K562 (cell line): ENCODE results near the gene PWWP2A. TPM values are rescaled to one million over a fixed set of nuclear protein-coding genes. Genes with fewer than 3 reads are reported as not detected.

ENCODE experiments used
- ATAC-seq: fragments of 200-7000 bp; cut with Tn5 transposase; 3 replicates; pipeline ENCODE4 v1.9.1; 2020; ENCODE audit warnings: moderate library complexity
- BruUV-seq: library from RNA; stranded (reverse); fragments of 400-500 nt; replicated peaks from 2 replicates; lab custom pipeline; 2021; lab: Mats Ljungman, UMichigan
- CTCF ChIA-PET: fragments of 300-600 bp; formaldehyde crosslinking; extraction: SDS; loops from one replicate; lab custom pipeline; 2021; ENCODE audit warnings: low intra/inter-chr PET ratio; lab: Yijun Ruan, JAX
- POLR2A ChIA-PET: fragments of 300-600, 350-650 bp; sonication (Branson Sonifier 250); formaldehyde crosslinking; extraction: SDS; loops from one replicate; lab custom pipeline; 2021; ENCODE audit warnings: antibody characterized with exemption, inconsistent platforms; lab: Yijun Ruan, JAX
- DNase-seq, 4 experiments: peaks; one replicate each; pipeline versions ENCODE4 v3.0.0 to v3.0.0-alpha.2; 2011 to 2018; ENCODE audit warnings: low spot score in 3 of 4, mixed read lengths in 3 of 4; ENCODE audit errors: extremely low read depth in 1 of 4
- FAIRE-seq: peaks from 2 replicates; lab custom pipeline; 2011; peaks lifted over from hg19 to GRCh38; lab: Jason Lieb, UNC
- H2AFZ ChIP-seq: 2 replicates; pipeline ENCODE4 v1.6.0; 2011; ENCODE audit warnings: low read depth, low read length, control low read depth, inconsistent platforms
- H3K27ac ChIP-seq: fragments of 200-600 bp; 3 replicates; pipeline ENCODE4 v1.8.0; 2011; ENCODE audit warnings: low read depth, mild to moderate bottlenecking, control low read depth, inconsistent platforms, low read length, moderate library complexity, mixed read lengths; ENCODE audit errors: extremely low read depth
- H3K27me3 ChIP-seq, 2 experiments: fragments of 300-600 bp in 1 of 2; 2 replicates in 1 of 2; 3 replicates in 1 of 2; pipeline versions ENCODE4 v1.6.0 to v1.8.0; 2011; ENCODE audit warnings: inconsistent platforms in 2 of 2, low read length in 2 of 2, mild to moderate bottlenecking in 1 of 2, mixed read lengths in 1 of 2, moderate library complexity in 1 of 2; ENCODE audit not compliant: control insufficient read depth in 2 of 2, insufficient read depth in 2 of 2
- H3K36me3 ChIP-seq: fragments of 300-600 bp; 3 replicates; pipeline ENCODE4 v1.8.0; 2011; ENCODE audit warnings: mild to moderate bottlenecking, low read length, inconsistent platforms; ENCODE audit not compliant: control insufficient read depth, insufficient read depth
- H3K4me1 ChIP-seq, 2 experiments: fragments of 200-600 bp in 1 of 2; replicated peaks in 1 of 2; 2 replicates in 1 of 2; 3 replicates in 1 of 2; pipeline versions ENCODE4 v1.5.1 to v1.8.0; 2011; ENCODE audit warnings: inconsistent platforms in 2 of 2, low read length in 2 of 2, mild to moderate bottlenecking in 1 of 2, mixed read lengths in 1 of 2, moderate library complexity in 1 of 2; ENCODE audit not compliant: control insufficient read depth in 2 of 2, insufficient read depth in 2 of 2
- H3K4me2 ChIP-seq: 2 replicates; pipeline ENCODE4 v1.6.1; 2011; ENCODE audit warnings: low read length, control low read depth, inconsistent platforms, mixed read lengths; ENCODE audit not compliant: insufficient read depth
- H3K4me3 ChIP-seq: fragments of 200-600 bp; sonication (generic), shearing (Covaris generic); 2 replicates; pipeline ENCODE4 v1.5.1; 2016; ENCODE audit warnings: control low read depth, inconsistent platforms
- H3K79me2 ChIP-seq: fragments of 200-600 bp; 3 replicates; pipeline ENCODE4 v1.8.0; 2011; ENCODE audit warnings: low read length, inconsistent platforms; ENCODE audit not compliant: control insufficient read depth, insufficient read depth
- H3K9ac ChIP-seq, 2 experiments: 2 replicates each; pipeline versions ENCODE4 v1.6.0 to v1.6.1; 2011; ENCODE audit warnings: low read depth in 2 of 2, low read length in 2 of 2, control low read depth in 1 of 2, inconsistent platforms in 1 of 2, mild to moderate bottlenecking in 1 of 2, mixed read lengths in 1 of 2; ENCODE audit not compliant: insufficient read depth in 1 of 2
- H3K9me1 ChIP-seq: one replicate; pipeline ENCODE4 v1.6.0; 2011; ENCODE audit warnings: inconsistent platforms, mild to moderate bottlenecking, low read length, moderate library complexity; ENCODE audit not compliant: control insufficient read depth, insufficient read depth
- H3K9me3 ChIP-seq: replicated peaks from 2 replicates; pipeline ENCODE4 v1.5.1; 2011; ENCODE audit warnings: low read depth, low read length, inconsistent platforms; ENCODE audit not compliant: control insufficient read depth, insufficient read depth
- H4K20me1 ChIP-seq: replicated peaks from 2 replicates; pipeline ENCODE4 v1.6.1; 2011; ENCODE audit warnings: low read length, inconsistent platforms, mixed read lengths; ENCODE audit not compliant: control insufficient read depth, insufficient read depth
- C11orf30 ChIP-seq: fragments of 450-650 bp; IDR thresholded peaks from 2 replicates; pipeline ENCODE4 v1.6.1; 2016; ENCODE audit warnings: low read depth, mild to moderate bottlenecking
- ESRRA ChIP-seq: fragments of 450-650 bp; IDR thresholded peaks from 2 replicates; pipeline ENCODE4 v1.6.1; 2014; ENCODE audit warnings: low read depth, mild to moderate bottlenecking, moderate library complexity, borderline replicate concordance
- JUND ChIP-seq, 2 experiments: IDR thresholded peaks; 2 replicates in 1 of 2; 3 replicates in 1 of 2; pipeline ENCODE4 v1.6.1; 2011; ENCODE audit warnings: borderline replicate concordance in 2 of 2, low read depth in 2 of 2, low read length in 2 of 2, improper control_type of control experiment in 1 of 2, missing biosample characterization in 1 of 2, missing genetic modification characterization in 1 of 2, missing genetic modification reagents in 1 of 2
- RFX1 ChIP-seq: fragments of 450-650 bp; IDR thresholded peaks from 2 replicates; pipeline ENCODE4 v1.6.1; 2016; ENCODE audit warnings: mild to moderate bottlenecking, moderate library complexity
- WHSC1 ChIP-seq: IDR thresholded peaks from one replicate; pipeline ENCODE4 v1.6.1; 2012; ENCODE audit warnings: low read length, control low read depth, inconsistent platforms
- ZEB2 ChIP-seq: fragments of 450-650 bp; IDR thresholded peaks from 2 replicates; pipeline ENCODE4 v1.6.1; 2016
- ZNF316 ChIP-seq: fragments of 450-650 bp; IDR thresholded peaks from 2 replicates; pipeline ENCODE4 v1.6.1; 2016
- ZNF551 ChIP-seq: fragments of 250-450 bp; sonication (Bioruptor Pico); IDR thresholded peaks from 2 replicates; pipeline ENCODE4 v1.5.0; 2021; ENCODE audit warnings: mild to moderate bottlenecking, moderate library complexity
- WGBS: fragments of 100-300 bp; shearing (Covaris generic); methylation state at CpG from one replicate; pipeline ENCODE4 v1.1.6; 2016; ENCODE audit warnings: low coverage, mixed read lengths; ENCODE audit not compliant: insufficient coverage; ENCODE audit errors: missing lambda C conversion rate; 5-methylcytosine and 5-hydroxymethylcytosine counted together
- in situ Hi-C: fragments of 300-500 bp; cut with MboI; formaldehyde crosslinking; loops from 4 replicates; pipeline ENCODE4 v1.15.0; 2018; ENCODE audit warnings: inconsistent platforms, mixed read lengths
- intact Hi-C: fragments of 100-400 bp; cut with micrococcal nuclease; formaldehyde crosslinking; loops from 2 replicates; pipeline ENCODE4 v1.14.2; 2022
- polyA plus RNA-seq, 8 experiments: library from polyadenylated mRNA; depleted of rRNA in 4 of 8; stranded (reverse) in 5 of 8; unstranded in 3 of 8; fragments of >200 nt; fragmentation: Nextera tagmentation in 2 of 8; fragmentation: Illumina TruSeq in 1 of 8; extraction: Ambion mirVana in 2 of 8; extraction: Trizol in 1 of 8; gene quantifications; 2 replicates each; pipeline versions ENCODE4 v1.2.1 to v1.2.3, GENCODE V29; 2011 to 2014; ENCODE audit warnings: inconsistent platforms in 1 of 8, missing spikeins in 1 of 8
- total RNA-seq, 7 experiments: library from RNA; depleted of rRNA in 6 of 7; stranded (reverse); fragments of >200 nt in 6 of 7; fragmentation: Illumina TruSeq in 2 of 7; extraction: Trizol in 2 of 7; gene quantifications; 2 replicates each; pipeline versions ENCODE4 v1.2.1 to v1.2.3, GENCODE V29; 2011 to 2021; ENCODE audit warnings: low replicate concordance in 1 of 7
- TF ChIP-seq, protein P1 (sequence below), 2 experiments: fragments of 250-450 bp in 1 of 2; fragments of 450-650 bp in 1 of 2; sonication (Bioruptor Pico) in 1 of 2; IDR thresholded peaks; 2 replicates each; pipeline versions ENCODE4 v1.6.1 to v1.8.0; 2016 to 2021; ENCODE audit warnings: mild to moderate bottlenecking in 2 of 2, moderate library complexity in 2 of 2, missing compliant biosample characterization in 1 of 2, missing genetic modification characterization in 1 of 2
- TF ChIP-seq, protein P2 (sequence below): fragments of 450-650 bp; IDR thresholded peaks from 2 replicates; pipeline ENCODE4 v1.6.1; 2016; ENCODE audit warnings: missing biosample characterization, missing genetic modification characterization
- TF ChIP-seq, protein P3 (sequence below): sonication (generic); formaldehyde crosslinking; IDR thresholded peaks from 2 replicates; pipeline ENCODE4 v1.8.0; 2022; ENCODE audit warnings: mild to moderate bottlenecking, missing genetic modification reagents
- TF ChIP-seq, protein P4 (sequence below): sonication (generic); formaldehyde crosslinking; IDR thresholded peaks from 2 replicates; pipeline ENCODE4 v1.9.0; 2022; ENCODE audit warnings: mild to moderate bottlenecking, missing genetic modification reagents

PWWP2A gene
- total and polyA plus RNA-seq, 9 of the 15 experiments (the other 6 are each of a cell fraction or from before 2014, with no cell fraction given): 2.7 to 26.3 (median 14.6) TPM

DNA sequence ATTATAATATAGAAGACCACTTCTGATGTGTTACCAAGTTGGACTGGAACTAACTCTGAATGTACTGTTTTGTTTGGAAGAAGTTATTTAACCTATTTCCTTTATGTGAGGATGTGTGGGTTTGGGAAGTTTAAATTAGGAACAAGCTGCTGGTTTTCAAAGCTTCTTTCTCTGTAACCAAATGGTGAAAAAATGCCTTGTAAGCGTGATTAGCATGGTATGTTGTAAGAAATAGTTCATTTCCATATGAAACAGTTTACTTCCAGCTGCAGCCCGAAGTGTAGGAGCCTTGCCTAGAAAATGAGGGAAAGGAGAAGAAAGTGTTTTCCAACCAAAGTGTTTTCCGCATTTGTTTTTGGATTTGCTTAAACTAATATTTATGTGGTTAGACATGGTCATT is 74.3 kb downstream of the PWWP2A start:
- TF ChIP-seq C11orf30 (peak; percentile 33; the same call in 1 of the 2 replicates), ZNF316 (peak; percentile 49; the same call in 1 of the 2 replicates)
- TF ChIP-seq, protein P1, sequence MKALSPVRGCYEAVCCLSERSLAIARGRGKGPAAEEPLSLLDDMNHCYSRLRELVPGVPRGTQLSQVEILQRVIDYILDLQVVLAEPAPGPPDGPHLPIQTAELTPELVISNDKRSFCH (CRISPR knock-in tag; IDR thresholded peaks at IDR 0.05): no peak
- TF ChIP-seq, protein P1 (tag; IDR thresholded peaks at IDR 0.05): no peak
- no peaks in the 10 kb centered on the region for H3K9me3 ChIP-seq
- 83% methylated on average over 3 of the region's 3 CpGs for WGBS
- FAIRE-seq (no peak), DNase-seq (no peak), ATAC-seq (no peak)
- H3K36me3 ChIP-seq: peaks cover 39% of the 10 kb centered on the region
- in situ Hi-C loops: no loop called here
- no peaks in the 10 kb centered on the region for H3K4me1 ChIP-seq
- no peaks in the 10 kb centered on the region for H3K9me1 ChIP-seq
- no peaks in the 10 kb centered on the region for H4K20me1 ChIP-seq
- BruUV-seq: no TSS peak
- intact Hi-C loops: no loop called here
- no peak overlapping the region for H2AFZ ChIP-seq
- ChIA-PET POLR2A (no interaction called here), CTCF (no interaction called here)
- H3K4me3 ChIP-seq: no peak overlapping the region
- no peak overlapping the region for H3K4me2 ChIP-seq
- H3K79me2 ChIP-seq: no peaks in the 10 kb centered on the region
- H3K9ac ChIP-seq: no peak overlapping the region
- H3K27me3 ChIP-seq: no peaks in the 10 kb centered on the region
- H3K27ac ChIP-seq: no peak overlapping the region

DNA sequence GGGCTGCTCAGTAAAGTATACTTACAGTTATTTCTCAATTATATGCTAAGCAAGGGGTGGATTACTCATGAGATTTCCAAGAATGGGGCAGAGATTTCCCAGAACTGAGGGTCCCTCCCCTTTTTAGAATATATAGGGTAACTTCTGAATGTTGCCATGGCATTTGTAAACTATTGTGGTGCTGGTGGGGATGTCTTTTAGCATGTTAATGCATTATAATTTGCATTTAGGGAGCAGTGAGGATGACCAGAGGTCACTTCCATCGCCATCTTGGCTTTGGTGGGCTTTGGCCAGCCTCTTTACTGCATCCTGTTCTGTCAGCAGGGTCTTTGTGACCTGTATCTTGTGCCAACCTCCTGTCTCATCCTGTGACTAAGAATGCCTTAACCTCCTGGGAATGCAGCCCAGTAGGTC is 74.9 kb downstream of the PWWP2A start:
- no peaks in the 10 kb centered on the region for H3K9me1 ChIP-seq
- in situ Hi-C loops: no loop called here
- H3K9me3 ChIP-seq: no peaks in the 10 kb centered on the region
- no peak overlapping the region for H3K27ac ChIP-seq
- WGBS: 80% methylated on average over 1 of the region's 1 CpG
- intact Hi-C loops: no loop called here
- no peak overlapping the region for H3K4me3 ChIP-seq
- peak in 1 of 4 experiments; percentile 21 for DNase-seq
- H2AFZ ChIP-seq: no peak overlapping the region
- H3K4me2 ChIP-seq: no peak overlapping the region
- H3K27me3 ChIP-seq: no peaks in the 10 kb centered on the region
- H3K9ac ChIP-seq: no peak overlapping the region
- ChIA-PET POLR2A (no interaction called here), CTCF (no interaction called here)
- H4K20me1 ChIP-seq: no peaks in the 10 kb centered on the region
- no TSS peak for BruUV-seq
- no peaks in the 10 kb centered on the region for H3K79me2 ChIP-seq
- no peak for FAIRE-seq
- H3K36me3 ChIP-seq: peaks cover 39% of the 10 kb centered on the region
- no peaks in the 10 kb centered on the region for H3K4me1 ChIP-seq
- 0 out of 3 replicates have a peak, but pooled peaks have one; percentile 30 for ATAC-seq
- no peak for TF ChIP-seq WHSC1
- peak; percentile 49; the same call in 1 of the 2 replicates for TF ChIP-seq RFX1
- TF ChIP-seq, protein P2, sequence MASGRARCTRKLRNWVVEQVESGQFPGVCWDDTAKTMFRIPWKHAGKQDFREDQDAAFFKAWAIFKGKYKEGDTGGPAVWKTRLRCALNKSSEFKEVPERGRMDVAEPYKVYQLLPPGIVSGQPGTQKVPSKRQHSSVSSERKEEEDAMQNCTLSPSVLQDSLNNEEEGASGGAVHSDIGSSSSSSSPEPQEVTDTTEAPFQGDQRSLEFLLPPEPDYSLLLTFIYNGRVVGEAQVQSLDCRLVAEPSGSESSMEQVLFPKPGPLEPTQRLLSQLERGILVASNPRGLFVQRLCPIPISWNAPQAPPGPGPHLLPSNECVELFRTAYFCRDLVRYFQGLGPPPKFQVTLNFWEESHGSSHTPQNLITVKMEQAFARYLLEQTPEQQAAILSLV (tag): no peak
- TF ChIP-seq ESRRA: no peak
- TF ChIP-seq, protein P3, sequence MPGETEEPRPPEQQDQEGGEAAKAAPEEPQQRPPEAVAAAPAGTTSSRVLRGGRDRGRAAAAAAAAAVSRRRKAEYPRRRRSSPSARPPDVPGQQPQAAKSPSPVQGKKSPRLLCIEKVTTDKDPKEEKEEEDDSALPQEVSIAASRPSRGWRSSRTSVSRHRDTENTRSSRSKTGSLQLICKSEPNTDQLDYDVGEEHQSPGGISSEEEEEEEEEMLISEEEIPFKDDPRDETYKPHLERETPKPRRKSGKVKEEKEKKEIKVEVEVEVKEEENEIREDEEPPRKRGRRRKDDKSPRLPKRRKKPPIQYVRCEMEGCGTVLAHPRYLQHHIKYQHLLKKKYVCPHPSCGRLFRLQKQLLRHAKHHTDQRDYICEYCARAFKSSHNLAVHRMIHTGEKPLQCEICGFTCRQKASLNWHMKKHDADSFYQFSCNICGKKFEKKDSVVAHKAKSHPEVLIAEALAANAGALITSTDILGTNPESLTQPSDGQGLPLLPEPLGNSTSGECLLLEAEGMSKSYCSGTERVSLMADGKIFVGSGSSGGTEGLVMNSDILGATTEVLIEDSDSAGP (CRISPR knock-in tag): no peak
- no peak for TF ChIP-seq ZEB2
- 0 out of 2 replicates have a peak, but pooled peaks have one; percentile 8 for TF ChIP-seq JUND (IDR thresholded peaks at IDR 0.05; ENCODE audit: borderline replicate concordance, low read depth, low read length)
- TF ChIP-seq JUND (tag; IDR thresholded peaks at IDR 0.05; ENCODE audit: borderline replicate concordance, low read depth, low read length): no peak
- TF ChIP-seq, protein P4, sequence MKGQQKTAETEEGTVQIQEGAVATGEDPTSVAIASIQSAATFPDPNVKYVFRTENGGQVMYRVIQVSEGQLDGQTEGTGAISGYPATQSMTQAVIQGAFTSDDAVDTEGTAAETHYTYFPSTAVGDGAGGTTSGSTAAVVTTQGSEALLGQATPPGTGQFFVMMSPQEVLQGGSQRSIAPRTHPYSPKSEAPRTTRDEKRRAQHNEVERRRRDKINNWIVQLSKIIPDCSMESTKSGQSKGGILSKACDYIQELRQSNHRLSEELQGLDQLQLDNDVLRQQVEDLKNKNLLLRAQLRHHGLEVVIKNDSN: no peak
- TF ChIP-seq ZNF551 (CRISPR knock-in tag): no peak
